NOMO-1 treated with DMSO at 0.1 percent for 48 hours (cell line): ENCODE measurements around the gene C9orf72.

Experiments used
- DNase-seq: peaks from one replicate; lab custom pipeline; 2025; ENCODE audit not compliant: unreplicated experiment; lab: John Stamatoyannopoulos, UW

The C9orf72 gene

GRCh38 chr9:27539479-27540441, 33.5 kb downstream of the C9orf72 start:
- DNase-seq: no peak

DNA sequence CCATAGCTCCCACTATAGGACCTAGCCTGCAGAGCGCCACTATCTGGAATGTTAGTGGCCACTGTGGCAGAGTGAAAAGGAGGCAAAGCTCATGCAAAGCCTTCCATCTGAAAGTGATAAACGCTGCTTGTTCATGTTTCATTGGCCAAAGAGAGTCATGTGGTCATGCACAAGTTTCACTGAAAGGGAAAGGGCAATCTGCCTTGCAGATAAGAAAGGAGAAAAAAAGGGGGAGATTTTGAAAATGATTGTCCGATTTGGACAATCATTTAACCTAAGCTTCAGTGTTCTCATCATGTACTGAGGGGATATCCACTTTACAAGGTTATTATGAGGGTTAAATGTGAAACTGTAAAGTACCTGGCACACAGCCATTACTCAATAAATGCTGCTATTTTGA, 34.6 kb downstream of the C9orf72 start:
- no peak for DNase-seq

- DNase-seq: no peak
Measured at GRCh38 chr9:27537756-27538155, 35.5 kb downstream of the C9orf72 start.

- no peak for DNase-seq
Measured at GRCh38 chr9:27537027-27537435, 36.2 kb downstream of the C9orf72 start.

DNA sequence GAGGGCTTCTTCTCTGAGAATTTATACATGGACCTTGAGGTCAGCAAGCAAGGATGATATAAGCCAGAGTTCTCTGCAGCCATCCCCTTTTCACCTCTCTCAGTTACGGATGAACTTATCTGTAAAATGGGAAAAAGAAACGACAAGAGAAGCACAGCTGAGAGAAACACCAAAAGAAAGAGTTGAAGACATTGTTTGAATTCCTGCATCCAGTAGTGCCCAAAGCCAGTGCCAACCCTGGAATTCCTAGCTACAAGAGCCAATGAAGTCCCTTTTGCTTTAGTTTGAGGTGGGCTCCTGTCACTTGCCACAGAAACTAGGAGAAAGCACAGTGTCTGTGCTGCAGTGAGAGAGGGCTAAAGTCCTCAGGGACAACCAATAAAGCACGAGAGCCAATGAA, 37.1 kb downstream of the C9orf72 start:
- no peak for DNase-seq

DNA sequence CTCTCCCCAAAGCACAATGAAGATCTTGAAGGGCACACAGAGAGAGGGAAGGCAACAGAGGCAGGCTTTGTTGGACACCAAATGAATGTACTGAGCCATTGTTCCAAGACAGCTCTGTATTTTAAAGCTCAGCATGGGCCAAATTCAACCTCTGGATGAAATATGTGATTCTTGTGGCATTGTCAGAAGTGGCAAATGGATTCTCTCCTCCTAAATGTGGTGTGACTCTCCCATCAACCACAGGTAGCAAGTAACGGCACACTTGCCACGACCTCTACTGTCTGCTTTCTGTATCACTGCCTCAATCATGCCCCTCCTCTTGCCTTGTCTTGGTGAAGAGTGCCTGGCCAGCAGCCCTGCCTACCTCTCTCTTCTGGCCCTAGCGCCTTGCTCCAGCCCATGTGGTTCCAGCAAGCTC, 37.6 kb downstream of the C9orf72 start:
- DNase-seq: no peak

DNA sequence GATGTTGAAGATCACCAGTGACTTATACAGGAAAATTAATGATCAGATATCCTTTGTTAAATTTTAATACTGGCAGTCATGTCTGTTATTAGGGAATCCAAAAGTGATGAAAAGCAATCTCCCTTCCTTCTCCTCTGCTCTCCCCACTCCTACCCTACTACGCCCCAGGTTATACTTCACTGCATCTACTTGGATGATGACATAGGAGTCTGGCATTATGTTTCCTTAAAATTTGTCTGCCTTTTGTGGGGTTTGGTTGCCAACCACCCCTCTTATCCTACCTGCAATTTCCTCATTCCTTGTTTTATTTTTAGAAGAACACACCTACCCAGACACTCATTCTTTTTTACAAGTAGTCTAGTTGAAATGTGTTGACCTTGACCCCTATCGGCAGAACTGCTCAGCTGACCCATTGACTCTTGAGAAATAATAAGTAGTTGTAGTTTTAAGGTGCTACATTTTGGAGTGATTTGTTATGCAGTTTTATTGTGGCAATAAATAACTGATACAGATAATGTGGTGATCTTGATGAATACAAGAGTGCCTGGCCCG, 38.5 kb downstream of the C9orf72 start:
- DNase-seq: no peak

DNA sequence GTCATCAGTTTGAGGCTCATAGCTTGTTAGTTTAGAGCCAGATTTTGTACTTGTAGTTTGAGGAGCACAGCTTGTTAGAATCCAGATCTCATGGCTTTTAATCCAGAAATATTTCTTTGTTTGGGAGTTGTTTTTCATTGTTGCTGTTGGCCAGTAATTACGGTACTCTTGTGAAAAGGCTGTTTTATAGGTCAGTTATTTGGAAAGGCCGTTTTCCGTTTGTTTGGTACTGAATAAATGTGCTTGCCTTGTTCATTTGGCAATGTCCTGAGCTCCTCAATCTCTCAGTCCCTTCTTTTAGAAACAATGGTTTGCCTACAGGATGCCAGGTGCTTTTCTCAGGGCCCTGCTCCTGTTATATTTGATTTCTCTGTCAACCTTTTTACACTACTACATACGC, 39.1 kb downstream of the C9orf72 start:
- DNase-seq: no peak

- no peak for DNase-seq
Measured at GRCh38 chr9:27533311-27533710, 40.0 kb downstream of the C9orf72 start.

GRCh38 chr9:27532046-27532445, 41.2 kb downstream of the C9orf72 start:
- no peak for DNase-seq

- DNase-seq: no peak
Measured at GRCh38 chr9:27530915-27531755, 42.1 kb downstream of the C9orf72 start.

DNA sequence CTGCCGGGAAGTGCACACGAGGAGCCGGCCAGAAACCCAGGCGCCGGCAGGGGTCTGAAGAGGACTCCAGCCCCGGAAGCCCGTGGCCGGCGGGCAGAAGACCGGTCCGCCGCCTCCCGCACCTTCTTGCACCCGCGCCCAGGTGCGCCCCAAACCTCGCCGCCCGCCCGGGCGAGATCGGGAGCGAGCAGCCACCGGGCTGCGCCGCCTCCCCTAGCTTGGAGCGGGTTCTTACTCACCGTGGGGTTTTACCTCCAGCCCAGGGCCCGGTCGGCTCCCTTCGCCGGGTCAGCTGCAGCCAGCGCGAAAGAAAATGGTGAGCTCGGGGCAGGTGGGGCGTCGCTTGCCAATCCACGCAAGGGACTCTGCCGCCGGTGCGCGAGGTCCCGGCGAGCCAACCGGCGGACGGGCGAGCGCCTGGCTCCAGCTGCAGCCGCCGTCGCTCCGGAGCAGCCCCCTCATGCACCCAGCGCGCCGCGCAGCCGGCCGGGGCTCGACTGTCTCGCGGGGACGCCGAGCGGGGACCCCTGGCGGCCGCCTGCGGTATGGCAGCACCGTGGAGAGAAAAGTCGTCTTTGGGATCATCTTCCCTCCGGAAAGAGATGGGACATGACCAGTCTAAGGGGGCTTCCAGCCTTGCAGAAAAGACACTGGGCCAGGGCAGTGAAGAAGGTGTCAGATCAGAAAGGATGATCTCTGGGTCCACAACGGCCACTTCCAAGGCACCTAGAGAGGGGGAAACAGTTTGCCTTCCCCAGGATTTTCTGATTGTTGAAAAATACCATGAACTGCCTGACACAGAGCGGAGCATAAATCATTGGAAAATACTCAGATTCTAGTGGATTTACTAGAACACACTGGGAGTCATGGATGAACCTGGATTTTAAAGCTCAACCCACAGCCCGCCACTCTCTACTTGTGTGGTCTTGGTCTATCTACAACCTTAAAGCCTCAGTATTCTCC, 43.7 kb downstream of the C9orf72 start, which contains the start of gene MOB3B:
MOB3B (minus strand) TSS at position 499 of the 963 bp plus-strand sequence. CDS start 74,264 bp downstream, outside the sequence.
- no peak for DNase-seq

- DNase-seq: no peak
Measured at GRCh38 chr9:27528886-27529315, 44.4 kb downstream of the C9orf72 start.

GRCh38 chr9:27528076-27528885, 45.0 kb downstream of the C9orf72 start:
- DNase-seq: no peak

DNA sequence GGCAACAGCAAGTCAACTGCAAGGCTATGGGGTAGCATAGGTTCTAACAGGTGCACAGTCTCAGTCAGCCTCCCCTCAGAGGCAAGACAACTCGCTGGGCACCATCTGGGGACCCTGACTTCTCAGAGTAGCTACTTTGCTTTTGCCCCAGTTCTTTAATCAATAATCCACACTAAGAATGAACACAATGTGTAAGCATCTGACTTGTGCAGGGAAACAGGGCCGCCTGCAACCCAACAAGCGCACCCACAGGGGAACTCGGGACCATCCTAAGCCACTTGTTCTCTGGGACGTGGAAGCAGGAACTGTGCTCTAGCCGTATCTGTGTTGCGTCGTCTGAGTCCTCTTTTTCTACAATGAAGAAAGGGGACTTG, 45.6 kb downstream of the C9orf72 start:
- no peak for DNase-seq

DNA sequence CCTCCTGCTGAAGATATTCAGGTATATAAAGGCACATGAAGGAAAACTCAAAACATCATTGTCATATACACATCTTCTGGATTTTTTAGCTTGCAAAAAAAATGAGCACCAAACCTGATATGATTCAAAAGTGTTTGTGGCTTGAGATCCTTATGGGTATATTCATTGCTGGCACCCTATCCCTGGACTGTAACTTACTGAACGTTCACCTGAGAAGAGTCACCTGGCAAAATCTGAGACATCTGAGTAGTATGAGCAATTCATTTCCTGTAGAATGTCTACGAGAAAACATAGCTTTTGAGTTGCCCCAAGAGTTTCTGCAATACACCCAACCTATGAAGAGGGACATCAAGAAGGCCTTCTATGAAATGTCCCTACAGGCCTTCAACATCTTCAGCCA, 49.0 kb downstream of the C9orf72 start, which contains the start of gene IFNK:
IFNK (plus strand) TSS at position 55 of the 400 bp plus-strand sequence; CDS start at position 102, 47 bp downstream.
- no peak for DNase-seq

DNA sequence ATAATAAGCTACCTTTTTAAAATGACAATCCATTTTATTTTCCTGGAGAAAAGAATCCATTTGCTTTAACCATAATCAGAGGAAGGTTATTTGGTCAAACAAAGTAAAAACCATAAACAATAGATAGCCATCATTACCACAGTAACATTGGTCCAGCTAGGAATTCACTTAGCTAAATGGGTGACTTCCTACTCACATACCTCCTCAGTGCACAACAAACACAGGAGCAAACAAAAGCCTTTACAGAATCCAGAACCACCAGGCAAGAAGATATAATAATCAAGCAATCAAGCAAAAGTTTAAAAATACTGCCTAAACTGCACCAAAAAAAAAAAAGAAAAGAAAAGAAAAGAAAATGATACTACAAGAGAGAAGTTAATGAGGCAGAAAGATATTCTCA, 50.1 kb downstream of the C9orf72 start:
- no peak for DNase-seq

DNA sequence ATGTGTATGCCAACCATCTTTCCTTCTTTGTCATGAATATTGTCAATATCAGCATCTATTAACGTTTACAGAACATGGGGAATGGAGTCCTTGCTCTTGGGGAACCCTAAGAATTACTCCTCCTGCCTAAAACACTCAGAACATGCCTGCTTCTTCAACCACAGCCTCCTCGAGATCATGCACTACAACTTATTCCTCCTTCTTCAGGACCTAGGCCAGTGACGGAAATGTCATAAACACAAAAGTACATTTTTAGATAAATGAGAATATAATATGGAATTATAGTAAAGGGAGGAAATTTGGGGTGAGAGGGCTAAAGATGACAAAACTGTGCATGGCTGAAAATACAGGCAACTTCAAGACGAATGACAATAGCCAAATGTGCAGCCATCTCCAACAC, 52.3 kb downstream of the C9orf72 start:
- no peak for DNase-seq
